Vagina (tissue), 2 donors: ENCODE measurements around the gene AKT1S1. TPM values are rescaled to one million over a fixed set of nuclear protein-coding genes. Genes with fewer than 3 reads are reported as not detected.

Experiments
- DNase-seq, 2 donors: peaks; one replicate each; pipeline ENCODE4 v3.0.0-alpha.2; 2017; ENCODE audit errors: extremely low spot score in 2 of 2
- H3K27ac ChIP-seq: fragments of 200-600 bp; sonication (generic); one replicate; pipeline ENCODE4 v1.5.1; 2019
- H3K27me3 ChIP-seq: fragments of 200-600 bp; sonication (generic); one replicate; pipeline ENCODE4 v1.5.1; 2019
- H3K36me3 ChIP-seq, 2 donors: fragments of 200-600 bp; sonication (generic); one replicate each; pipeline ENCODE4 v1.5.1; 2017 to 2019
- H3K4me1 ChIP-seq: fragments of 200-600 bp; sonication (generic); one replicate; pipeline ENCODE4 v1.5.1; 2019
- H3K4me3 ChIP-seq, 2 donors: fragments of 200-600 bp; sonication (generic); 1 replicate in 1 of 2; 2 replicates in 1 of 2; pipeline ENCODE4 v1.5.1; 2016 to 2019
- H3K9me3 ChIP-seq: fragments of 200-600 bp; sonication (generic); one replicate; pipeline ENCODE4 v1.5.1; 2019
- CTCF ChIP-seq, 3 experiments: fragments of 450-650 bp in 2 of 3; fragments of 200-600 bp in 1 of 3; sonication (generic) in 1 of 3; IDR thresholded peaks; one replicate each; pipeline ENCODE4 v1.5.1; 2017 to 2019; ENCODE audit warnings: antibody characterized with exemption in 3 of 3, mild to moderate bottlenecking in 2 of 3, moderate library complexity in 2 of 3
- POLR2A ChIP-seq, 2 donors: fragments of 450-650 bp; IDR thresholded peaks; one replicate each; pipeline ENCODE4 v1.6.1; 2017; ENCODE audit warnings: antibody characterized with exemption in 2 of 2, mild to moderate bottlenecking in 2 of 2, moderate library complexity in 2 of 2
- POLR2AphosphoS5 ChIP-seq, 2 donors: sonication (generic); formaldehyde crosslinking; IDR thresholded peaks; one replicate each; pipeline ENCODE4 v1.9.0; 2017; ENCODE audit warnings: antibody characterized with exemption in 2 of 2, mild to moderate bottlenecking in 2 of 2, low read depth in 1 of 2; ENCODE audit not compliant: insufficient read depth in 1 of 2
- intact Hi-C: fragments of 100-400 bp; cut with DNase I; formaldehyde crosslinking; loops from one replicate; pipeline ENCODE4 v1.15.1; 2023
- total RNA-seq: library from RNA; depleted of rRNA; stranded (reverse); fragments of >200 nt; gene quantifications from one replicate; pipeline ENCODE4 v1.2.3, GENCODE V29; 2016

Gene AKT1S1
- total RNA-seq, 1 donor from 2014 or later = 16.9 TPM

- Histone ChIP-seq H3K36me3 (peaks cover 0 to 25% of the 10 kb centered on the region in 2 donors), H3K4me3 (no peak overlapping the region), H3K9me3 (no peaks in the 10 kb centered on the region), H3K27ac (no peak overlapping the region), H3K27me3 (no peaks in the 10 kb centered on the region), H3K4me1 (no peaks in the 10 kb centered on the region)
- intact Hi-C loops = loop anchor here (10.0 kb wide), 1 partner anchor 66 kb away; no protein-coding TSS in a partner anchor
- TF ChIP-seq POLR2AphosphoS5 (IDR thresholded peaks at IDR 0.05; ENCODE audit: insufficient read depth in 1 of 2, low read depth in 1 of 2) (no peak), POLR2A (IDR thresholded peaks at IDR 0.05) (no peak), CTCF (IDR thresholded peaks at IDR 0.05) (no peak)
- no peak for DNase-seq
These were observed 36.4 kb downstream of the AKT1S1 start for GRCh38 chr19:49840736-49841249.

GRCh38 chr19:49840321-49840720 lies 36.8 kb downstream of the AKT1S1 start:
- H3K4me3 ChIP-seq = no peak overlapping the region
- intact Hi-C loops = loop anchor here (10.0 kb wide), 1 partner anchor 66 kb away; no protein-coding TSS in a partner anchor
- H3K36me3 ChIP-seq = peaks cover 0 to 30% of the 10 kb centered on the region in 2 donors
- no peaks in the 10 kb centered on the region for H3K4me1 ChIP-seq
- DNase-seq = no peak
- H3K9me3 ChIP-seq = no peaks in the 10 kb centered on the region
- H3K27ac ChIP-seq = no peak overlapping the region
- no peak for TF ChIP-seq POLR2A (IDR thresholded peaks at IDR 0.05)
- no peak for TF ChIP-seq CTCF (IDR thresholded peaks at IDR 0.05)
- no peak for TF ChIP-seq POLR2AphosphoS5 (IDR thresholded peaks at IDR 0.05; ENCODE audit: insufficient read depth in 1 of 2, low read depth in 1 of 2)
- H3K27me3 ChIP-seq = no peaks in the 10 kb centered on the region

- no peak overlapping the region for H3K4me3 ChIP-seq
- H3K4me1 ChIP-seq = no peaks in the 10 kb centered on the region
- TF ChIP-seq POLR2A (IDR thresholded peaks at IDR 0.05) (no peak), POLR2AphosphoS5 (IDR thresholded peaks at IDR 0.05; ENCODE audit: insufficient read depth in 1 of 2, low read depth in 1 of 2) (no peak), CTCF (IDR thresholded peaks at IDR 0.05) (no peak)
- no peaks in the 10 kb centered on the region for H3K27me3 ChIP-seq
- no peak for DNase-seq
- H3K9me3 ChIP-seq = no peaks in the 10 kb centered on the region
- no peak overlapping the region for H3K27ac ChIP-seq
- peaks cover 0 to 36% of the 10 kb centered on the region in 2 donors for H3K36me3 ChIP-seq
- intact Hi-C loops = loop anchor here (10.0 kb wide), 1 partner anchor 65 kb away; no protein-coding TSS in a partner anchor
These were observed 37.4 kb downstream of the AKT1S1 start for GRCh38 chr19:49839713-49840112.

GRCh38 chr19:49838885-49839588 lies 38.1 kb downstream of the AKT1S1 start:
- Histone ChIP-seq H3K27ac (no peak overlapping the region), H3K27me3 (no peaks in the 10 kb centered on the region), H3K4me3 (no peak overlapping the region), H3K4me1 (no peaks in the 10 kb centered on the region), H3K9me3 (no peaks in the 10 kb centered on the region), H3K36me3 (peaks cover 0 to 43% of the 10 kb centered on the region in 2 donors)
- DNase-seq = no peak
- TF ChIP-seq POLR2A (IDR thresholded peaks at IDR 0.05) (no peak), CTCF (IDR thresholded peaks at IDR 0.05) (no peak), POLR2AphosphoS5 (IDR thresholded peaks at IDR 0.05; ENCODE audit: insufficient read depth in 1 of 2, low read depth in 1 of 2) (no peak)
- intact Hi-C loops = no loop called here

- intact Hi-C loops = no loop called here
- no peak overlapping the region for H3K4me3 ChIP-seq
- H3K36me3 ChIP-seq = peaks cover 3 to 58% of the 10 kb centered on the region in 2 donors
- no peak for DNase-seq
- H3K9me3 ChIP-seq = no peaks in the 10 kb centered on the region
- no peaks in the 10 kb centered on the region for H3K4me1 ChIP-seq
- TF ChIP-seq POLR2A (IDR thresholded peaks at IDR 0.05) (no peak), CTCF (IDR thresholded peaks at IDR 0.05) (no peak), POLR2AphosphoS5 (IDR thresholded peaks at IDR 0.05; ENCODE audit: insufficient read depth in 1 of 2, low read depth in 1 of 2) (no peak)
- no peaks in the 10 kb centered on the region for H3K27me3 ChIP-seq
- no peak overlapping the region for H3K27ac ChIP-seq
These were observed 39.7 kb downstream of the AKT1S1 start for GRCh38 chr19:49837425-49837824.
